ENCODE measurements around the gene IGSF9. TPM values are rescaled to one million over a fixed set of nuclear protein-coding genes. Genes with fewer than 3 reads are reported as not detected.

The IGSF9 gene
- polyA plus RNA-seq, 1 donor from 2014 or later, result 11.8 TPM

DNA sequence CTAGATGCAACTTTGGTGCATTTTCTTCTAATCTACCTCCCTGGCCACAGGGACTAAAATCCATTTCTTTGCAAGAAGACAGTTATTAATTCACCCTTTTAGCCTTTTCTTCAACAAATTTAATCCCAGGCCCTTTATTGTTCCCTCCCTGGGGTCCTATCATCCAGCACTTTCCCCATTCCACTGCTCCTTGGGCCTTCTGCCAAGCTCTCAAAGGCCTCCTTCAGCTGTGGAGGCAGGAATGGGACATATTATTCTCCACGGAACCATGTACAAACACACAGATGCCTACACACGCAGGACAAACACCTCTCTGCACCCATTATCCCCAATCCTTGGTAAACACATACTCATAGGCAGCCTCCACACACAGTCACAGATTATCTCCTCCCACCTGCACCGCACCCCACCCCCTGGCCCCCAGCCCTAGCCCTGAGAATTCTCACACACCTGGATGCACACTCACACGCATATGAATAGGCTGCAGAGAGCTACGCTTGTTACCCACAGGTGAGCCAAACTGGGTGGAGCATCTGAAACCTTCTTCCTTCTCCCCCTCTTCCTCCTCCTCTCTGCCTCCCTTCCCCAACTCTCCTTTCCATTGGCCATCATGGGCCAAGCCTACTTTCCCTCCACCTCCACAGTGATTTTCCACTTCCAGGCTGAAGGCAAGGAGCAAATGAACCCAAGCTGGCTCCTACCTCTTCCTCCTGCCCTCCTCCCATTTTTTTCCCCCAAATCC is 31.8 kb downstream of the IGSF9 start:
- Histone ChIP-seq H3K36me3 (ENCODE audit: insufficient read depth, low read length) (no peaks in the 10 kb centered on the region), H3K79me2 (replicated peaks; ENCODE audit: insufficient read depth, low read length) (no peaks in the 10 kb centered on the region), H3K9ac (ENCODE audit: low read length) (no peak overlapping the region), H3K9me3 (ENCODE audit: low read length) (no peaks in the 10 kb centered on the region), H3K4me2 (ENCODE audit: low read length) (no peak overlapping the region), H3F3A (ENCODE audit: insufficient read depth, low read length, poor library complexity, severe bottlenecking) (no peaks in the 10 kb centered on the region), H3K27me3 (ENCODE audit: insufficient read depth, low read depth, low read length) (no peaks in the 10 kb centered on the region), H3K4me3 (ENCODE audit: low read length) (no peak overlapping the region), H2AFZ (ENCODE audit: low read depth, low read length) (no peak overlapping the region), H3K9me2 (ENCODE audit: insufficient read depth, low read length) (no peaks in the 10 kb centered on the region), H4K20me1 (ENCODE audit: insufficient read depth) (no peaks in the 10 kb centered on the region), H3K27ac (ENCODE audit: low read length) (no peak overlapping the region)
- TF ChIP-seq EZH2 (IDR thresholded peaks at IDR 0.05; ENCODE audit: borderline replicate concordance, insufficient read depth, low read length, poor library complexity, severe bottlenecking) (no peak), POLR2AphosphoS5 (IDR thresholded peaks at IDR 0.05) (no peak), SMC3 (conservative IDR thresholded peaks at IDR 0.05; ENCODE audit: poor library complexity) (no peak), RAD21 (conservative IDR thresholded peaks at IDR 0.05) (no peak)

GRCh38 chr1:159911326-159912070 is 33.9 kb downstream of the IGSF9 start:
- no peak overlapping the region for H3K27ac ChIP-seq (ENCODE audit: low read length)
- no peaks in the 10 kb centered on the region for H4K20me1 ChIP-seq (ENCODE audit: insufficient read depth)
- H2AFZ ChIP-seq (ENCODE audit: low read depth, low read length), result no peak overlapping the region
- H3K9ac ChIP-seq (ENCODE audit: low read length), result no peak overlapping the region
- no peaks in the 10 kb centered on the region for H3K9me2 ChIP-seq (ENCODE audit: insufficient read depth, low read length)
- no peaks in the 10 kb centered on the region for H3K9me3 ChIP-seq (ENCODE audit: low read length)
- no peaks in the 10 kb centered on the region for H3F3A ChIP-seq (ENCODE audit: insufficient read depth, low read length, poor library complexity, severe bottlenecking)
- H3K36me3 ChIP-seq (ENCODE audit: insufficient read depth, low read length), result no peaks in the 10 kb centered on the region
- H3K4me3 ChIP-seq (ENCODE audit: low read length), result no peak overlapping the region
- no peaks in the 10 kb centered on the region for H3K79me2 ChIP-seq (replicated peaks; ENCODE audit: insufficient read depth, low read length)
- no peaks in the 10 kb centered on the region for H3K27me3 ChIP-seq (ENCODE audit: insufficient read depth, low read depth, low read length)
- H3K4me2 ChIP-seq (ENCODE audit: low read length), result no peak overlapping the region
- TF ChIP-seq MXI1 (conservative IDR thresholded peaks at IDR 0.05; ENCODE audit: poor library complexity, severe bottlenecking) (no peak), TAF1 (IDR thresholded peaks at IDR 0.05; ENCODE audit: low read depth) (no peak), SMC3 (conservative IDR thresholded peaks at IDR 0.05; ENCODE audit: poor library complexity) (no peak), EP300 (conservative IDR thresholded peaks at IDR 0.05; ENCODE audit: poor library complexity, severe bottlenecking) (no peak), CTCF (IDR thresholded peaks at IDR 0.05; ENCODE audit: poor library complexity, severe bottlenecking) (no peak), EZH2 (IDR thresholded peaks at IDR 0.05; ENCODE audit: borderline replicate concordance, insufficient read depth, low read length, poor library complexity, severe bottlenecking) (no peak), RAD21 (conservative IDR thresholded peaks at IDR 0.05) (no peak), POLR2AphosphoS5 (IDR thresholded peaks at IDR 0.05) (no peak)
- TF ChIP-seq, protein P1, sequence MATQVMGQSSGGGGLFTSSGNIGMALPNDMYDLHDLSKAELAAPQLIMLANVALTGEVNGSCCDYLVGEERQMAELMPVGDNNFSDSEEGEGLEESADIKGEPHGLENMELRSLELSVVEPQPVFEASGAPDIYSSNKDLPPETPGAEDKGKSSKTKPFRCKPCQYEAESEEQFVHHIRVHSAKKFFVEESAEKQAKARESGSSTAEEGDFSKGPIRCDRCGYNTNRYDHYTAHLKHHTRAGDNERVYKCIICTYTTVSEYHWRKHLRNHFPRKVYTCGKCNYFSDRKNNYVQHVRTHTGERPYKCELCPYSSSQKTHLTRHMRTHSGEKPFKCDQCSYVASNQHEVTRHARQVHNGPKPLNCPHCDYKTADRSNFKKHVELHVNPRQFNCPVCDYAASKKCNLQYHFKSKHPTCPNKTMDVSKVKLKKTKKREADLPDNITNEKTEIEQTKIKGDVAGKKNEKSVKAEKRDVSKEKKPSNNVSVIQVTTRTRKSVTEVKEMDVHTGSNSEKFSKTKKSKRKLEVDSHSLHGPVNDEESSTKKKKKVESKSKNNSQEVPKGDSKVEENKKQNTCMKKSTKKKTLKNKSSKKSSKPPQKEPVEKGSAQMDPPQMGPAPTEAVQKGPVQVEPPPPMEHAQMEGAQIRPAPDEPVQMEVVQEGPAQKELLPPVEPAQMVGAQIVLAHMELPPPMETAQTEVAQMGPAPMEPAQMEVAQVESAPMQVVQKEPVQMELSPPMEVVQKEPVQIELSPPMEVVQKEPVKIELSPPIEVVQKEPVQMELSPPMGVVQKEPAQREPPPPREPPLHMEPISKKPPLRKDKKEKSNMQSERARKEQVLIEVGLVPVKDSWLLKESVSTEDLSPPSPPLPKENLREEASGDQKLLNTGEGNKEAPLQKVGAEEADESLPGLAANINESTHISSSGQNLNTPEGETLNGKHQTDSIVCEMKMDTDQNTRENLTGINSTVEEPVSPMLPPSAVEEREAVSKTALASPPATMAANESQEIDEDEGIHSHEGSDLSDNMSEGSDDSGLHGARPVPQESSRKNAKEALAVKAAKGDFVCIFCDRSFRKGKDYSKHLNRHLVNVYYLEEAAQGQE (IDR thresholded peaks at IDR 0.05; ENCODE audit: borderline replicate concordance), result no peak

Measured in neural cell (in vitro differentiated cells).